ENCODE results near the gene SMARCD3.

SMARCD3 gene

DNA sequence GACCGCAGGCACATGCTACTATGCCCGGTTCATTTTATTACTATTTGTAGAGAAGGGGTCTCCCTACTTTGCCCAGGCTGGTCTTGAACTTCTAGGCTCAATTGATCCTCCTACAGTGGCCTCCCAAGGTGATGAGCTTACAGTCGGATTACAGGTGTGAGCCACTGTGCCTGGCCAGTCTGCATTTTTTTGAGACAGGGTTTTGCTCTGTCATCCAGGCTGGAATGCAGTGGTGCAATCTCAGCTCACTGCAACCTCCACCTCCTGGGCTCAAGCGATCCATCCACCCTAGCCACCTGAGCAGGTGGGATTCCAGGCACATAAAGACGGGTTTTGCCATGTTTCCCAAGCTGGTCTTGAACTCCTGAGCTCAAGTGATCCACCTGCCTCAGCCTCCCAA, 35.9 kb downstream of the SMARCD3 start:
- H3K9me3 ChIP-seq: no peaks in the 10 kb centered on the region
- TF ChIP-seq, protein P1, sequence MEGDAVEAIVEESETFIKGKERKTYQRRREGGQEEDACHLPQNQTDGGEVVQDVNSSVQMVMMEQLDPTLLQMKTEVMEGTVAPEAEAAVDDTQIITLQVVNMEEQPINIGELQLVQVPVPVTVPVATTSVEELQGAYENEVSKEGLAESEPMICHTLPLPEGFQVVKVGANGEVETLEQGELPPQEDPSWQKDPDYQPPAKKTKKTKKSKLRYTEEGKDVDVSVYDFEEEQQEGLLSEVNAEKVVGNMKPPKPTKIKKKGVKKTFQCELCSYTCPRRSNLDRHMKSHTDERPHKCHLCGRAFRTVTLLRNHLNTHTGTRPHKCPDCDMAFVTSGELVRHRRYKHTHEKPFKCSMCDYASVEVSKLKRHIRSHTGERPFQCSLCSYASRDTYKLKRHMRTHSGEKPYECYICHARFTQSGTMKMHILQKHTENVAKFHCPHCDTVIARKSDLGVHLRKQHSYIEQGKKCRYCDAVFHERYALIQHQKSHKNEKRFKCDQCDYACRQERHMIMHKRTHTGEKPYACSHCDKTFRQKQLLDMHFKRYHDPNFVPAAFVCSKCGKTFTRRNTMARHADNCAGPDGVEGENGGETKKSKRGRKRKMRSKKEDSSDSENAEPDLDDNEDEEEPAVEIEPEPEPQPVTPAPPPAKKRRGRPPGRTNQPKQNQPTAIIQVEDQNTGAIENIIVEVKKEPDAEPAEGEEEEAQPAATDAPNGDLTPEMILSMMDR (IDR thresholded peaks at IDR 0.05): no peak
- peaks cover 16% of the 10 kb centered on the region for H3K27me3 ChIP-seq
- no peak overlapping the region for H3K4me3 ChIP-seq (ENCODE audit: low read depth in 1 of 2, low read length in 1 of 2)
- no peaks in the 10 kb centered on the region for H3K4me1 ChIP-seq (ENCODE audit: control insufficient read depth in 1 of 2, insufficient read depth in 1 of 2, low read depth in 1 of 2, low read length in 1 of 2)
- no peak overlapping the region for H3K27ac ChIP-seq
- H3K36me3 ChIP-seq: peaks cover 50% of the 10 kb centered on the region

DNA sequence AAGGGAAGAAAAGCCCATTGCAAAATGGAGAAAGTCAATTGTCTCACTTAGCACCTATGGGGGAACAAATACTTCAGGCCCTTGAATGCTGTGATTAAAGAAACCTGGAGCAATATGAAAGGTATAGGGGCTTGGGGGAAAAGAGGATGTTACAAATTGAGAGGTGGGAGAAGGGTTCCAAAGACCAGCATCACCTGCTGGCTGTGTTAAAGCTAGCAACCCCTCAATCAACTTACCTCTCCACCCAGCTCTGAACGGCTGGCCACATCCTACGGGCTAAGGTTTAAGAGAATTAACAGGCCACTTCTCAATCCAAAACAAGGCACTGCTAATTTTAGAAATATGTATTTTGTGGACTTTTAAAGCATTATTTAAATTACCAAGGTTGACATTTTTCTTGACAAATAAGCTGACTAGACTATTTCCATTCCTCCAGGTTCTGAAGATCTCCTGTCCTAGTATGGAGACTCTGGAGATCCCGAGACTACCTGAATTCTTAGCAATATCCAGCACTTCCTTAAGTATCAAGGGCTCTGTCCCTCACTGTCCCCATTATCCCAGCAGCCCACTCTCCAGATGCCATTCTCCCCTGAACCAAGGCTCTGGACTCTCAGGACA, 37.2 kb downstream of the SMARCD3 start:
- Histone ChIP-seq H3K9me3 (no peaks in the 10 kb centered on the region), H3K36me3 (peaks cover 38% of the 10 kb centered on the region), H3K27me3 (peaks cover 30% of the 10 kb centered on the region), H3K4me3 (ENCODE audit: low read depth in 1 of 2, low read length in 1 of 2) (no peak overlapping the region), H3K4me1 (ENCODE audit: control insufficient read depth in 1 of 2, insufficient read depth in 1 of 2, low read depth in 1 of 2, low read length in 1 of 2) (no peaks in the 10 kb centered on the region), H3K27ac (no peak overlapping the region)
- TF ChIP-seq, protein P1 (IDR thresholded peaks at IDR 0.05): no peak

DNA sequence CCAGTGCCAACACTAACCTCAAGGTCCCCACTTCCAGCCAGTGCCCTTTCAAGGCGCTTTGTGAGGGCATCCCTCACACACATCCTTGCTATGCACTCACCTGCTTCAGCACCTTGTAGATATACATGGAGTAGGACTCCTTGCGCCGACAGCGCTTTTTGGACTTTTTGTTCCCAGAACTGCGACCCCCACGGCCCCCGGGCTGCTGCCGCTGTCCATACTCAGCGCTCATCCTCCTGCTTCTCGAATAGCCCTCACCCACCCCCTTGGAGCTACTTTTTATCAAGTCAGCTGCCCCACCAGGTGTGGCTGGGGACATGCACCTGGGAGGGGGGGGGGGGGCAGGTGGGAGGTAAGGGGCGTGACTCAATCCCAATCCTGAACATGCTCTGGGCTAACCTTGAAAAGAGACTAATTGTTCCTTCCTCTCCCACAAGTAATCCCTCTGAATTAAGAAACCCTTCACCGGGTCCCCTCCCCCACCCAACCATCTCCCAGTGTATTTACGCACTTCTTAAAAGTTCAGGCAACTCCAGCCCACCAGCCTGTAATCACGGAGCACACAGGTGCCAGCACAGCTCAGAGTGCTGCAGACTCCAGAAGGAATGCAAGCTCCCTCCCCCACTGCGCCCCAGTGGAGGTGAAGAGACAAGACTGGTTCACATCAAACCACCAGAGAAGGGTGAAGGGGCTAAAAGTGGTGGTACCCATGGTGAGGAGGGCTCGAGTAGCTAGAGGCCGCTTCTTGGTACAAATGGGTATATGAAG, 38.2 kb downstream of the SMARCD3 start, which contains the start of gene H2BK1:
Gene H2BK1 (minus strand): TSS at position 402 of the 768 bp plus-strand sequence. CDS start 170 bp downstream, at position 232.
- Histone ChIP-seq H3K27ac (no peak within 1 kb of the TSS), H3K4me3 (ENCODE audit: low read depth in 1 of 2, low read length in 1 of 2) (no peak within 1 kb of the TSS), H3K27me3 (peaks cover 40% of the 10 kb centered on the region), H3K4me1 (ENCODE audit: control insufficient read depth in 1 of 2, insufficient read depth in 1 of 2, low read depth in 1 of 2, low read length in 1 of 2) (no peaks in the 10 kb centered on the region), H3K9me3 (no peaks in the 10 kb centered on the region), H3K36me3 (peaks cover 28% of the 10 kb centered on the region)
- TF ChIP-seq, protein P1 (IDR thresholded peaks at IDR 0.05): no peak

DNA sequence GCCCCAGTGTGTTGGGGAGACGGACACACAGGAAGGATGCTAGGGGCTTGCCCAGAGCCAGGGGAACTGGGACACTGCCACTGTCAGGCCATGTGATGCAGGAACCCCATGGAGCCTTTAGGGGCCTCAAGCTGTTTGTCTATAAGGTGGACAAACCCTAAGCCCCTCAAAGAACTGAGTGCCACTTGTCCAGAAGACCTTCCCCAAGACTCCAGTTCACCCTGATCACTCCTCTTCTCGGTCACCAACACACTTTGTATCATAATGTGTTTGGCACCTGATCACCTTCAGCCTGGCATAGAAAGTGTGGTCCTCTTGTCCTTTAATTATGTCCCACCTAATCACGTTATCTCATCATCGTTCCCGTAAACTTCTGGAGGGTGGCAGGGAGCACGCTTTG, 38.9 kb downstream of the SMARCD3 start:
- Histone ChIP-seq H3K36me3 (peaks cover 21% of the 10 kb centered on the region), H3K4me1 (ENCODE audit: control insufficient read depth in 1 of 2, insufficient read depth in 1 of 2, low read depth in 1 of 2, low read length in 1 of 2) (no peaks in the 10 kb centered on the region)
- TF ChIP-seq, protein P1 (IDR thresholded peaks at IDR 0.05): no peak

DNA sequence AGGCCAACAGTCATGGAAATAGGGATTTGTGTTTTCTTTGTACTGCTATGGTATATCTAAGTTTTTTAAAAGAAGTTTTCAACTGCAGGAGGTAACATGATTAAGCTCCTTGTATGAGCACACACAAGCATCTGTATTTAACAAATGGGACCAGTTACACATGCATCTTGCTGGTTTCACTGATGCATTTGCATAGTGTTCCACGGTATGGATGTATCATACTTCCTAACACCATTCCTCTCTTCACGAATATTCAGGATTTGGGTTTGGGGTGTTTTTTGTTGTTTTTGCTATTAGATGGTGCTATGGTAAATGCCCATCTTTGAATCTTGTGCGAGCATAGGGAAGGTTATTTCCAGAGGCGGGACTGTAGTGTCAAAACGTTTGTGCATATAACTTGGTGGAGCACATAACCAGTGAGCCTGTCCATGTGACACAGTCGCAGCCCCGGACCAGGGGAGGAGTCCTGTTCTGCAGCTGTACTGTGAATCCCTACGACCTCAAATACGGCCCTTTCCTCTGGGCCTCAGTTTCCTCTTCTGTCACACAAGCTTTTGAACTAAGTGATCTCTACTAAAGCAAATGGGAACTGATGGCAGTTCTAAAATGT, 40.1 kb downstream of the SMARCD3 start:
- Histone ChIP-seq H3K9me3 (no peaks in the 10 kb centered on the region), H3K27me3 (peaks cover 59% of the 10 kb centered on the region), H3K4me1 (ENCODE audit: control insufficient read depth in 1 of 2, insufficient read depth in 1 of 2, low read depth in 1 of 2, low read length in 1 of 2) (no peaks in the 10 kb centered on the region), H3K4me3 (ENCODE audit: low read depth in 1 of 2, low read length in 1 of 2) (no peak overlapping the region), H3K36me3 (peaks cover 10% of the 10 kb centered on the region), H3K27ac (no peak overlapping the region)
- TF ChIP-seq, protein P1 (IDR thresholded peaks at IDR 0.05): no peak

More for the DNA sequence above, 38.9 kb downstream of the SMARCD3 start:
- Histone ChIP-seq H3K27me3 (peaks cover 47% of the 10 kb centered on the region), H3K27ac (no peak overlapping the region), H3K9me3 (no peaks in the 10 kb centered on the region), H3K4me3 (ENCODE audit: low read depth in 1 of 2, low read length in 1 of 2) (no peak overlapping the region)

Measured in neutrophil (primary cell).